CD1c-positive myeloid dendritic cell (primary cell): ENCODE measurements around the gene NLRP1.
"Not testable (repeated sequence)": the region's sequence is repeated elsewhere in the genome, so short reads cannot be mapped to it uniquely, and the experiment has no call there.

Source experiments
- DNase-seq: peaks from one replicate; pipeline ENCODE4 v3.0.0-alpha.2; 2016; ENCODE audit errors: extremely low spot score

The NLRP1 gene

DNA sequence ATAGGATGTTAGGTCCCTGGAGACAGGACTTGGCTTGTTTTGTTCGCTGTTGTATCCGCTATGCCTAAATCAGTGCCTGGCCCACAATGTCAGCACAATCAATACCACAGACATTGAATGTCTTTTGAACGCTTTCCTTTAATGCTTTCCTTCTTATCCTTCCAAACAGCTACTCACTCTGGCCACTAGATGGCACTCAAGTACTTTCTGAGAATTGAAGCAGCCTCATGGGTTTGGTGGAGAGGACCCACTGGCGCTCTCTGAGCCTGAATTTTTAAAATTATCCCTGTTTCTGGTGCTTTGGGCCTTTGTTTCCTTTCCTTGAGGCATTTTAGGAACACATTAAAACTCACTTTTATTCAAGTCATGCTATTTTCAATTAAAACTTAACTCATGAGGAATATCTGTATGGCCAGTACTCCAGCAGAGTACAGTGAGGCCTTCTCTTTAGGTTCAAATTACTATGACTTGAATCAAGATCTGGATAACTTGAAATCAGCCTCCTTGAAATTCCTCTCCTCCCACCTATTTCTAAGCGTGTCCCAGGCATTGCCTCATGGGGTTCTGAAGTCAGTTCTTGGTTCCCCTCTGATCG is 3.2 kb upstream of the NLRP1 start:
- DNase-seq: peak; percentile 87

- no peak for DNase-seq
Observed at GRCh38 chr17:5585836-5586521, 1.7 kb upstream of the NLRP1 start.

DNA sequence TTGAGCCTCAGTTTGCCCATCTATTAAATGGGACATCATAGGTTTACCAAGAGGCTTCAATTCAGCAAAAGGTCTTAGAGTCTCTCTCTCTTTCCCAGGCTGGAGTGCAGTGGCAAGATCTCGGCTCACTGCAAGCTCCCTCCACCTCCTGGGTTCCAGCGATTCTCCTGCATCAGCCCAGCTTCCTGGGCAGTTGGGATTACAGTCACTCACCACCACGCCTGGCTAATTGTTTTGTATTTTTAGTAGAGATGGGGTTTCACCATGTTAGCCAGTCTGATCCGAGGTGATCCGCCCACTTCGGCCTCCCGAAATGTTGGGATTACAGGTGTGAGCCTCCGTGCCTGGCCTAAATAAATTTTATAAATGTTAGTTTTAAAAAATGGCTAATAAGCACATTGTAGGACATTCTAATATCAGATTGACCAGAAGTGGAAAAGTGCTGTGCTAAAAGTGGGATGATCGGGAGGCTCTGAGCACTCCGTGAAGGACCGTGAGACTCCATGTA is 1.0 kb upstream of the NLRP1 start:
- no peak for DNase-seq

DNA sequence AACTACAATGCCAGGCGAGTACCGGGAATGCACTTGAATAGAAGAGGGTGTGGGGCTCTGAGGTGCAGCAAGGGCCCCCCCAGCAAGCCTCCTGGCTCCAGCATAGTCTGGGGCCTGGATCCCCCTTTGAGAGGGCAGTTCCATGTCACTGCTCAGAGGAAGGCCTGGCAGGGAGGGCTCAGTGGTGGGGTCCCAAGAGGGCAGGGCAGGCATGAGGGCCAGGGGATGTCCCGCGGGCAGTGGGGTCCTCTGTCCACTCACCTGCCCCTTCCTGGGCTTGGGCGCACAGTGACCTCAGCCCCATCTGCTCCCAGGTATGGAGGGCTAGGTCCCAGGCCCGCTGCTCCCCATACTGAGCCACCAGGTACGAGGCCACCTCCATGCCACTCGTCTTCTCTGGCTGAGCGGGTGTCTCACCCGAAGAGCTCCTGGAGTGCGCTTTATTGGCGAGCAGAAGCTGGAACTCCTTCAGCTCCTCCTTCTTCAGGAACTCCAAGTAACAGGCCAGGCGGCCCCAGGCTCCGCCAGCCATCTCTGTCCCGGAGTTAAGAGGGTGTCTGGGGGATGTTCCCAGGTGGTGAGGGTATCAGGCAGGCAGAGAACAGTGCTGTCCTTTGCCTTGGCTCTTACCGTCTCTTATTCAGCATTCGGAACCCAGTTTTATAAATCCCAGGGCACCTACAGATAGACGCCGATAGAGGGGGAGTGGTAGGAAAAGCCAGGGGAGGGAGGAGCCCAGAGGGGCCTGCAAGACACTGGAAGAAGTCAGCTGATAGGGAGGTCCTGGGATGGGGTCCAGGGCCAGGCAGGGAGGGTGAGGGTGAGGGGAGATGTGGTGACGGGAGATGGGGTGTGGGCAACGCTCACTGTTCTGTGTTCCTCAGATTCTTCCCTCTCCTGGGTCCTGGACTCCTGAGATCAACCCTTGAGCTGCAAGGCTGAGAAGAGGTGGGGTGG is 605 bp downstream of the NLRP1 start:
- peak; percentile 25 for DNase-seq

- DNase-seq: peak; percentile 43
Observed at GRCh38 chr17:5582209-5583185, 1.8 kb downstream of the NLRP1 start.

DNA sequence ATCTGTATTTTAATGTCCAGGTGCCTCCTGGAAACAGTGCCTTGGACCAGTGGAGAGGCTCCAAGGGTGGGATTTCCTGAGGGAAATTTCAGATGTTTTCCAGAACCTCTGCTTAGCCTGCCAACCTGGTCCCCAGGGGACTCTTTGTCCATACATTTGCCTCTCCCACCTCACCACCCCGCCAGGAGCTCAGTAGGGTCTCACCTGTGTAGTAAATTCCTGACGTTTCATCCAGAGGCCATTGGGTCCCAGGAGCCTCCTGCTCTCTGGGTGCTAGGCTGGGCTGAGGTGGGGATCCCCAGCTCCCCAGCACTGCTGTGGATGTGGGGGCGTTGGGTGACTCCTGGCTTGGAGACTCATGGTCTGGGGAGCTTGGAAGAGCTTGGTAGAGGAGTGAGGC is 2.7 kb downstream of the NLRP1 start:
- no peak for DNase-seq

- DNase-seq: no peak
Observed at GRCh38 chr17:5580969-5581368, 3.3 kb downstream of the NLRP1 start.

- peak; percentile 88 for DNase-seq
Observed at GRCh38 chr17:5580367-5580766, 3.9 kb downstream of the NLRP1 start.

DNA sequence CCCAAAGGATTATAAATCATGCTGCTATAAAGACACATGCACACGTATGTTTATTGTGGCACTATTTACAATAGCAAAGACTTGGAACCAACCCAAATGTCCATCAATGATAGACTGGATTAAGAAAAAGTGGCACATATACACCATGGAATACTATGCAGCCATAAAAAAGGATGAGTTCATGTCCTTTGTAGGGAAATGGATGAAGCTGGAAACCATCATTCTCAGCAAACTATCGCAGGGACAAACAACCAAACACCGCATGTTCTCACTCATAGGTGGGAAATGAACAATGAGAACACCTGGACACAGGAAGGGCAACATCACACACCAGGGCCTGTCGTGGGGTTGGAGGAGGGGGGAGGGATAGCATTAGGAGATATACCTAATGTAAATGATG is 5.5 kb downstream of the NLRP1 start:
- not testable (repeated sequence) for DNase-seq

DNA sequence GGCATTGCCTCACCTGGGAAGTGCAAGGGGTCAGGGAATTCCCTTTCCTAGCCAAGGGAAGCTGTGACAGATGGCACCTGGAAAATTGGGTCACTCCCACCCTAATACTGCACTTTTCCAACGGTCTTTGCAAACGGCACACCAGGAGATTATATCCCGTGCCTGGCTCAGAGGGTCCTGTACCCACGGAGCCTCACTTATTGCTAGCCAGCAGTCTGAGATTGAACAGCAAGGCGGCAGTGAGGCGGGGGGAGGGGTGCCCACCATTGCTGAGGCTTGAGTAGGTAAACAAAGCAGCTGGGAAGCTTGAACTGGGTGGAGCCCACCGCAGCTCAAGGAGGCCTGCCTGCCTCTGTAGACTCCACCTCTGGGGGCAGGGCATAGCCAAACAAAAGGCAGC is 11.3 kb downstream of the NLRP1 start:
- DNase-seq: not testable (repeated sequence)

DNA sequence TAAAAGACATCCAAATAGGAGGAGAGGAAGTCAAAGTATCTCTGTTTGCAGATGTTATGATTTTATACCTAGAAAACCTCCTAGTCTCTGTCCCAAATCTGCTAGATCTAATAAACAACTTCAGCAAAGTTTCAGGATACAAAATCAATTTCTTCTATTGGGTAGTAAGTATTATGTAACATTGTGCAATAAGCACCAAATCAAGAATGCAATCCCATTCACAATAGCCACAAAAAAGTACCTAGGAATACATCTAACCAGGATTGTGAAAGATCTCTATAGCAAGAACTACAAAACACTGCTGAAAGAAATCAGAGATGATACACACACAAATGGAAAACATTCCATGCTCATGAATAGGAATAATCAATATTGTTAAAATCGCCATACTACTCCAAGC is 13.0 kb downstream of the NLRP1 start:
- DNase-seq: no peak

DNA sequence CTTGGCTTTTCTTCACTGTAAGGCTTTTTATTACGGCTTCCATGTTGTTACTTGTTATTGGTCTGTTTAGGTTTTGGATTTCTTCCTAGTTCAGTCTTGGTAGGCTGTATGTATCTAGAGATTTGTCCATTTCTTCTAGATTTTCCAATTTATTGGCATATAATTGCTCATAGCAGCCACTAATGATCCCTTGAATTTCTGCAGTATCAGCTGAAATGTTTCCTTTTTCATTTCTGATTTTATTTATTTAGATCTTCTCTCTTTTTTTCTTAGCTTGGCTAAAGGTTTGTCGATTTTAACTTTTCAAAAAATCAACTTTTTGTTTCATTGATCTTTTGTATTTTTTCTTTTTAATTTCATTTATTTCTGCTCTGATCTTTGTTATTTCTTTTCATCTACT is 18.5 kb downstream of the NLRP1 start:
- no peak for DNase-seq

DNA sequence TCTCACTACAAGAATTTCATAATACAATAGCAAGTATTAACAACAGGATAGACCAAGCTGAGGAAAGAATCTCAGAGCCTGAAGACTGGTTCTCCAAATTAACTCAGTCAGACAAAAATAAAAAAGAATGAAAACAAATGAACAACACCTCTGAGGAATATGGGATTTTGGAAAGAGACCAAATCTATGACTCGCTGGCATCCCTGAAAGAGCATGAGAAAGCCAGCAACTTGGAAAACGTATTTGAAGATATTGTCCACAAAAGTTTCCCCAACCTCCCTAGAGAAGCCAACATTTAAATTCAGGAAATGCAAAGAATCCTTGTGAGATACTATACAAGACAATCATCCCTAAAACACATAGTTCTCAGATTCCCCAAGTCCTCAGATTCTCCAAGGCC is 20.9 kb downstream of the NLRP1 start:
- DNase-seq: no peak

- no peak for DNase-seq
Observed at GRCh38 chr17:5562661-5563360, 21.5 kb downstream of the NLRP1 start.

GRCh38 chr17:5561736-5562571 is 22.4 kb downstream of the NLRP1 start:
- no peak for DNase-seq

DNA sequence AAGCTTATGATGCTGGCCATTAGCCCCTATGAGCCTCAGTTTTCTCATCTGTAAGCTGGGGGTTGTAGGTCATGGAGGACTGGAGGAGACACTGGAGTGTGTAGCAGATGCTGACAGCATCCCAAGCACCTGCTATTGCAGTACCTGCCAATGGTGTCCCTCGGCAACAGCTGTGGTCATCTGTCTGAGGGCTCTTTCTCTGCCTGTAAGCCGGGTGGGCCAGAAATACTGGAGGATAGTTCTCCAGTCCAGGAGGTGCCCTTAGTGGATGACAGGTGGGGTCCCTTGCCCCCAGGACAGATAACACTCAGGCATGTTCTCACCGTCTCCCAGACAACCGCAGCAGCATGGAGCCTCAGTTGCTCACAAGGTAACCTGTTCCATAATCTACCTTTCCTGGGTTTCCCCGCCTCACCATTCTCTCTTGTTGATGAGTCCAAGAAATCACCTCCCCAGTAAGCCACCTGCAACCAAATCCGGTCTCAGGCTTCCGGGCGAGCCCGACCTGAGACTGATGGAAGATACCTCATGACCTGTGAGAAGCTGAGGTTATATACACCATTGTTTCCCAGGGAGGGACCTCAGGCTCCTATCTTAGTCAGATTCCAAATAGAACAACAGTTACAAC is 23.8 kb downstream of the NLRP1 start:
- no peak for DNase-seq

GRCh38 chr17:5558815-5559785 is 25.2 kb downstream of the NLRP1 start:
- DNase-seq: no peak

GRCh38 chr17:5557990-5558389 is 26.3 kb downstream of the NLRP1 start:
- no peak for DNase-seq
